ENCODE results near the gene PIBF1.

DNA sequence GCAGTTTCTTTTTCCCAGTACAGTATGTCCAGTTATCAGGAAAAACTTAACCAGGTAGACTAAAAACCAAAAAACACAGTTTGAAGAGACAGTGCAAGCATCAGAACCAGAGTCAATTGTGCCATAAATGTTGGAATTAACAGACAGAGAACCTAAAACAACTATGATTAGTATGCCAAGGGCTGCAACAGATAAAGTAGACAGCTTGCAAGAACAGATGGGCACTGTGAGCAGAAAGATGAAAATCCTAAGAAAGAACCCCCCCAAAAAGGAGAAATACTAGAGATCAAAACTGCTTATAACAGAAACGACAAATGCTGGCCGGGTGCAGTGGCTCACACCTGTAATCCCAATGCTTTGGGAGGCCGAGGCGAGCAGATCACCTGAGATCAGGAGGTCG is 229.8 kb downstream of the PIBF1 start:
- TF ChIP-seq POLR2AphosphoS5 (IDR thresholded peaks at IDR 0.05; ENCODE audit: low read depth), result no peak
- TF ChIP-seq, protein P1, sequence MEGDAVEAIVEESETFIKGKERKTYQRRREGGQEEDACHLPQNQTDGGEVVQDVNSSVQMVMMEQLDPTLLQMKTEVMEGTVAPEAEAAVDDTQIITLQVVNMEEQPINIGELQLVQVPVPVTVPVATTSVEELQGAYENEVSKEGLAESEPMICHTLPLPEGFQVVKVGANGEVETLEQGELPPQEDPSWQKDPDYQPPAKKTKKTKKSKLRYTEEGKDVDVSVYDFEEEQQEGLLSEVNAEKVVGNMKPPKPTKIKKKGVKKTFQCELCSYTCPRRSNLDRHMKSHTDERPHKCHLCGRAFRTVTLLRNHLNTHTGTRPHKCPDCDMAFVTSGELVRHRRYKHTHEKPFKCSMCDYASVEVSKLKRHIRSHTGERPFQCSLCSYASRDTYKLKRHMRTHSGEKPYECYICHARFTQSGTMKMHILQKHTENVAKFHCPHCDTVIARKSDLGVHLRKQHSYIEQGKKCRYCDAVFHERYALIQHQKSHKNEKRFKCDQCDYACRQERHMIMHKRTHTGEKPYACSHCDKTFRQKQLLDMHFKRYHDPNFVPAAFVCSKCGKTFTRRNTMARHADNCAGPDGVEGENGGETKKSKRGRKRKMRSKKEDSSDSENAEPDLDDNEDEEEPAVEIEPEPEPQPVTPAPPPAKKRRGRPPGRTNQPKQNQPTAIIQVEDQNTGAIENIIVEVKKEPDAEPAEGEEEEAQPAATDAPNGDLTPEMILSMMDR (IDR thresholded peaks at IDR 0.05; ENCODE audit: insufficient read depth, low read length), result no peak
- TF ChIP-seq, protein P2, sequence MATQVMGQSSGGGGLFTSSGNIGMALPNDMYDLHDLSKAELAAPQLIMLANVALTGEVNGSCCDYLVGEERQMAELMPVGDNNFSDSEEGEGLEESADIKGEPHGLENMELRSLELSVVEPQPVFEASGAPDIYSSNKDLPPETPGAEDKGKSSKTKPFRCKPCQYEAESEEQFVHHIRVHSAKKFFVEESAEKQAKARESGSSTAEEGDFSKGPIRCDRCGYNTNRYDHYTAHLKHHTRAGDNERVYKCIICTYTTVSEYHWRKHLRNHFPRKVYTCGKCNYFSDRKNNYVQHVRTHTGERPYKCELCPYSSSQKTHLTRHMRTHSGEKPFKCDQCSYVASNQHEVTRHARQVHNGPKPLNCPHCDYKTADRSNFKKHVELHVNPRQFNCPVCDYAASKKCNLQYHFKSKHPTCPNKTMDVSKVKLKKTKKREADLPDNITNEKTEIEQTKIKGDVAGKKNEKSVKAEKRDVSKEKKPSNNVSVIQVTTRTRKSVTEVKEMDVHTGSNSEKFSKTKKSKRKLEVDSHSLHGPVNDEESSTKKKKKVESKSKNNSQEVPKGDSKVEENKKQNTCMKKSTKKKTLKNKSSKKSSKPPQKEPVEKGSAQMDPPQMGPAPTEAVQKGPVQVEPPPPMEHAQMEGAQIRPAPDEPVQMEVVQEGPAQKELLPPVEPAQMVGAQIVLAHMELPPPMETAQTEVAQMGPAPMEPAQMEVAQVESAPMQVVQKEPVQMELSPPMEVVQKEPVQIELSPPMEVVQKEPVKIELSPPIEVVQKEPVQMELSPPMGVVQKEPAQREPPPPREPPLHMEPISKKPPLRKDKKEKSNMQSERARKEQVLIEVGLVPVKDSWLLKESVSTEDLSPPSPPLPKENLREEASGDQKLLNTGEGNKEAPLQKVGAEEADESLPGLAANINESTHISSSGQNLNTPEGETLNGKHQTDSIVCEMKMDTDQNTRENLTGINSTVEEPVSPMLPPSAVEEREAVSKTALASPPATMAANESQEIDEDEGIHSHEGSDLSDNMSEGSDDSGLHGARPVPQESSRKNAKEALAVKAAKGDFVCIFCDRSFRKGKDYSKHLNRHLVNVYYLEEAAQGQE (IDR thresholded peaks at IDR 0.05; ENCODE audit: insufficient replicate concordance, low read depth), result no peak
- TF ChIP-seq GABPA (IDR thresholded peaks at IDR 0.05; ENCODE audit: low read depth), result no peak
- no peak for TF ChIP-seq SPI1 (IDR thresholded peaks at IDR 0.05; ENCODE audit: borderline replicate concordance, low read depth)

All from HL-60 (cell line).